GM12872 (cell line): ENCODE measurements around the gene OR51E2.

ENCODE experiments used
- TF ChIP-seq, protein P1 (sequence below): IDR thresholded peaks from 3 replicates; pipeline ENCODE4 v1.5.1; 2011; ENCODE audit warnings: low read depth, mild to moderate bottlenecking, low read length, moderate library complexity; ENCODE audit not compliant: insufficient read depth

Gene OR51E2

DNA sequence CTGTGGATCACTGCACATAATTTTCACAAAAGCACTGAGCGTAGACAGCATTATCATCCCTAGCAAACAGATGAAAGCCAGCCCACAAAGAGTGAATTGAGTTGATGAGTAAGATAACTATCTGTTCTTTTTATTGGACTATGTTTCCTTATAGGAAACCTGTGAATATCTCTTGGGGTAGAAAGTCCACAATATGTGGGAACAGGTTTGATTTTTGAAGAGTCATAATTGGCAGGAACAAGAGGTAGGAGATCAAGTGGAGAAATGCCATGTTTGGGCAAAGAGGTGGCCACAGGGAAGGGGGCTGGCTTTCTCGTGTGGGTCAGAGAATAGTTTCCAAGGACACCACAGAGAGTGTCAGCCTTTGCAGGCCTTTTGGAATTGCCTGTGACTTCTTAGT is 23.9 kb downstream of the OR51E2 start:
- TF ChIP-seq, protein P1, sequence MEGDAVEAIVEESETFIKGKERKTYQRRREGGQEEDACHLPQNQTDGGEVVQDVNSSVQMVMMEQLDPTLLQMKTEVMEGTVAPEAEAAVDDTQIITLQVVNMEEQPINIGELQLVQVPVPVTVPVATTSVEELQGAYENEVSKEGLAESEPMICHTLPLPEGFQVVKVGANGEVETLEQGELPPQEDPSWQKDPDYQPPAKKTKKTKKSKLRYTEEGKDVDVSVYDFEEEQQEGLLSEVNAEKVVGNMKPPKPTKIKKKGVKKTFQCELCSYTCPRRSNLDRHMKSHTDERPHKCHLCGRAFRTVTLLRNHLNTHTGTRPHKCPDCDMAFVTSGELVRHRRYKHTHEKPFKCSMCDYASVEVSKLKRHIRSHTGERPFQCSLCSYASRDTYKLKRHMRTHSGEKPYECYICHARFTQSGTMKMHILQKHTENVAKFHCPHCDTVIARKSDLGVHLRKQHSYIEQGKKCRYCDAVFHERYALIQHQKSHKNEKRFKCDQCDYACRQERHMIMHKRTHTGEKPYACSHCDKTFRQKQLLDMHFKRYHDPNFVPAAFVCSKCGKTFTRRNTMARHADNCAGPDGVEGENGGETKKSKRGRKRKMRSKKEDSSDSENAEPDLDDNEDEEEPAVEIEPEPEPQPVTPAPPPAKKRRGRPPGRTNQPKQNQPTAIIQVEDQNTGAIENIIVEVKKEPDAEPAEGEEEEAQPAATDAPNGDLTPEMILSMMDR, result no peak

DNA sequence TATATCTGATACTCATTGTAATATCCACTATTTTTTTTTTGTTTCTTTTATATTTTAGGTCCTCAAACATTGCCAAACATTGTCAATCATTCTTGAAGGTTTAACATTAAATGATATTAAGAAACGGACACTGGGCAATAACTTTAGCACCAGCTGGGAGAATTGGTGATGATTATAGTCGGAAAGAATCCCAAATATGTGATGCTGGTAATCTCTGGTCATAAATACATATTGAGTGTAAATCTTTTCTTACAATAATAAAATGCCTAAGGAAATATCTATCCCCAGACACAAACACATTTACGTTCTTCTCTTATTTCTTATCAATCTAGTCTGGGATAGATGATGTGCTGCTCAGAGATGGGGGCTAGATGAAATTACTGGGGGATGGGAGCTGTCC is 25.2 kb downstream of the OR51E2 start:
- TF ChIP-seq, protein P1, result no peak

DNA sequence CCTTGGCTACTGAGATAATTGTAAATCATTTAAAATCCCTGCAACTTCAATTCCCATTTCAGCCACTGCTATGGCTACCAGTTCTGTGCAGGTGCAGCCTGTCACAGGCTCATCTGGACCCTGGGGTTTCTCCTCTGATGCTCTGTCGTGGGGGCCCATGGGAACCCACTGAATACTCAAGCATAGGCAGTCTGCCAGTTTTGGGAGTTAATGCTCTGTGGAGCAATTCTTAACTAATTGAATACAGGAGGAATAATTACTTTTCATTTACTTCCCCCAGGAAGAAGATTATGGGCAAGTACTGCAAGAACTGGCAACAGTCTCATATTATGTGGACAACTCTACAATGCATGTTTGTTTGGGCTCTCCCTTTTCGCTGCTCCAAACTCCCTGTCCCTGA is 25.9 kb downstream of the OR51E2 start:
- TF ChIP-seq, protein P1, result no peak

DNA sequence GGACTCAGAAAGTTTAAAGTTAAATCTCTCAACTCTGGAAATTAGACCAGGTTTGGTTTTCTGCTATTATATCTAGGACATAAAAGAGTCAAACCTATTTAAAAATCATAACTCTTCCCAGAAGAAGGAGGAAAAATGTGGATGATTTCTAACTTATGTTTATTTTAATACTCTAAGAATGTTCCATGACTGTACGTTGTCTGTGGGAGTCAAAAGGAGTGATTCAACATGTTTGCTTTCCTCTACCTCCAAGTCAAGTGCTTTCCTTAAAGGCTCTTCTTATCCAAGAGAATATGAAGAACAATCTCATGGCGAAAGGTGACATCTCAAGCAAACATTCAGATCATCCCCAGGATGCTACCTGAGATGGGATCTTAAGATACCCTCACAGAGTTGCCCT is 32.2 kb downstream of the OR51E2 start:
- TF ChIP-seq, protein P1, result no peak

DNA sequence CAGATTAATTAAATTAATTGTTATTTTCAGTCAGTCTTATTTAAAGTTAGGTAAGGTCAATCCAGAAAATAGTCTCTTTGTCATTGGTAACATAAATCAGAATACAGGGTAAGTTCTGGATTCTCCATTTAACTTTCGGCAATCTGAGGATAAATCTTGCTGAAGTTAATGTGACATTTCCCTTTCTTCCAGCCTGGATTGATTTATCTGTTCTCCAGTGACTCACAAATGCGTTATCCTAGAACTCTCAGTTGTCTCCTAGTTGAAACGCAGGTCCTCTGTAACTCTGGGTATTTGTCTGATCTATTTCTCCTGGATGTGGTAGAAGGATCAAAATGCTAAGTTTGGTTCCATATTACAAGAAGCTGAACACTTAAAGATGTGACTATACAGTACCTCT is 32.9 kb downstream of the OR51E2 start:
- TF ChIP-seq, protein P1, result no peak

DNA sequence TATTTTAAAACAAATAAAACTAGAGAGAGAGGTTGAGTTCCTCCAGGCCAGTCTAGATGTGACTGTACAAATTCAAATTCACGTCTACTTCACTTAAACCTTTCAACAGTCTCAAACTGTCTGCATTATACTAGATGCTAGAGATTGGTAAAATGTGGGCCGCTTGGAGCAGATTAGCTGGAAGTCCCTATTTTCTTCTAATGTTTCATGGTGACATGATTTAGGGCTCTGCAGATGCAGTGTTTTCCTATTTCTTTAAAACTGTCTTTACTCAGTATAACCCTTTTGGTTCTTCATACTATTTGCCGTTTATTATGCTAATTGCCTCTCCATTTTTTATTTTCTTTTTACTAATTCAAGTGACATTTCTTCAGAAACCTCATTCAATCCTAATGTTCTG is 33.5 kb downstream of the OR51E2 start:
- TF ChIP-seq, protein P1, result no peak

DNA sequence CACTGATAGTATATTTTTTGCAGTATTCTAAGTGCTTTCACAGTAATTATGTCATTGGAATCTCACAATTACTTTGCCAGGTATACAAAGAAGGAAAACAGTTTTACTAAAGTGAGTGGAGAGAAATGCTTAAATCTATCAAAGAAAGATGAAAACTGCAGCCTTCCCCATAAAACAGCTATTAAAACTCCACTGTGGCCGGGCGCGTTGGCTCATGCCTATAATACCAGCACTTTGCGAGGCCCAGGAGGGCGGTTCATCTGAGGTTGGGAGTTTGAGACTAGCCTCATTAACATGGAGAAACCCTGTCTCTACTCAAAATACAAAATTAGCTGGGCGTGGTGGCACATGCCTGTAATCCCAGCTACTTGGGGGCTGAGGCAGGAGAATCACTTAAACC is 34.8 kb downstream of the OR51E2 start:
- TF ChIP-seq, protein P1, result no peak
